PFSK-1 (cell line): ENCODE results near the gene SLC7A1.

ENCODE experiments used
- FOXP2 ChIP-seq: optimal IDR thresholded peaks from 2 replicates; pipeline ENCODE3; 2011; ENCODE audit warnings: borderline replicate concordance, control low read depth, inconsistent platforms; ENCODE audit not compliant: insufficient read depth; ENCODE audit errors: extremely low read length, extremely low read depth
- POLR2AphosphoS5 ChIP-seq: IDR thresholded peaks from 2 replicates; pipeline ENCODE4 v1.6.1; 2012; ENCODE audit warnings: low read depth, mild to moderate bottlenecking, control low read depth, low read length, moderate library complexity
- SIN3A ChIP-seq: IDR thresholded peaks from 2 replicates; pipeline ENCODE4 v1.6.1; 2012; ENCODE audit warnings: mild to moderate bottlenecking, low read length, moderate library complexity, borderline replicate concordance; ENCODE audit not compliant: insufficient read depth
- TAF1 ChIP-seq: IDR thresholded peaks from 2 replicates; pipeline ENCODE4 v1.6.1; 2012; ENCODE audit warnings: low read length, control low read depth, borderline replicate concordance; ENCODE audit not compliant: insufficient read depth
- TF ChIP-seq, protein P1 (sequence below), 2 experiments: IDR thresholded peaks; 2 replicates each; pipeline versions ENCODE4 v1.6.1 to v1.8.0; 2011 to 2012; ENCODE audit warnings: low read depth in 2 of 2, low read length in 2 of 2, control low read depth in 1 of 2, inconsistent platforms in 1 of 2, mild to moderate bottlenecking in 1 of 2, moderate library complexity in 1 of 2; ENCODE audit not compliant: insufficient read depth in 1 of 2

Gene SLC7A1

DNA sequence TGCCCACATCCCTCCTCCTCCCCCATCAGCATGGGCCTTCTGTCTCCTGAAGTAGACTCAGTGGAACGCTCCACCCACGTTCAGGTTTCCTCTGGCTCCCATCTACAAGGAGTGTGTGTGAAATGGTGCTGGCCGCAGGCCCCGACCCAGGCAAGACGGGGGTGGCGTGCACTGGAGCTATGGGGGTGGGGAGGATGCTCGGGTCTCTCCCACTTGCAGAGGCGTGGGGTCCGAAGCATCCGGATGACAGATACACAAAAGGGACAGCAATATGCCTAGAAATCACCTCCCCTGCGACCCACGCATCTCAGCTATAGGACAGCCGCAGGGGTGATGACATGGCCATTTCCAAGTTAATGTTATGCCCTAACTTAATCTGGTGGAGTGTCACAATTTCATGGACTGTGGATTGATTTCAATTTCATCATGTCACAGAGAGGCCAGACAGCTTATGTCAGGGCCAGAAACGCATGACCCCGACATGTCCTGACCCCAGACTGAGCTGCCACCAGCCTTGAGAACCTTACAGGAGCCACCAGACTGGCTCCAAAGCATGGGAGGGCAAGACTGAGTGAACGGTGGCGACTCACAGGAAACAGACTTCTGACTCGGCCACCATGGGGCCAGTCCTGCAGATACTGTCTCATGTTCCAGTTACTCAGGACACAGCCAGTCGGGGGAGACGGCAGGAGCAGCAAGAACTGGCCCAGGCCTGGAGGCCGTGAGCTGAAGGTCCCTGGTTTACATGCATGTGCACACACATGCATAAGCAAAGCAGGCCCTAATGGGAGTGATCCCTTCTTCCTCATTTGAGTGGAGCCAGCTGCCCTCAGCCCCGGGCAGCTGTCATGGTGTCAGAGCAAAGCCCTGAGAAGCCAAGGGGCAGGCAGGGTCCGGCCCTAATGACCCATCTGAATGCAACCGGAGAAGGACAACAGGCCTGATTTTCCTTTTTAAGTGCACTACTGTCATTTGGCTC lies 82.2 kb downstream of the SLC7A1 start:
- TF ChIP-seq TAF1 (no peak), FOXP2 (no peak), POLR2AphosphoS5 (no peak), SIN3A (no peak)
- TF ChIP-seq, protein P1, sequence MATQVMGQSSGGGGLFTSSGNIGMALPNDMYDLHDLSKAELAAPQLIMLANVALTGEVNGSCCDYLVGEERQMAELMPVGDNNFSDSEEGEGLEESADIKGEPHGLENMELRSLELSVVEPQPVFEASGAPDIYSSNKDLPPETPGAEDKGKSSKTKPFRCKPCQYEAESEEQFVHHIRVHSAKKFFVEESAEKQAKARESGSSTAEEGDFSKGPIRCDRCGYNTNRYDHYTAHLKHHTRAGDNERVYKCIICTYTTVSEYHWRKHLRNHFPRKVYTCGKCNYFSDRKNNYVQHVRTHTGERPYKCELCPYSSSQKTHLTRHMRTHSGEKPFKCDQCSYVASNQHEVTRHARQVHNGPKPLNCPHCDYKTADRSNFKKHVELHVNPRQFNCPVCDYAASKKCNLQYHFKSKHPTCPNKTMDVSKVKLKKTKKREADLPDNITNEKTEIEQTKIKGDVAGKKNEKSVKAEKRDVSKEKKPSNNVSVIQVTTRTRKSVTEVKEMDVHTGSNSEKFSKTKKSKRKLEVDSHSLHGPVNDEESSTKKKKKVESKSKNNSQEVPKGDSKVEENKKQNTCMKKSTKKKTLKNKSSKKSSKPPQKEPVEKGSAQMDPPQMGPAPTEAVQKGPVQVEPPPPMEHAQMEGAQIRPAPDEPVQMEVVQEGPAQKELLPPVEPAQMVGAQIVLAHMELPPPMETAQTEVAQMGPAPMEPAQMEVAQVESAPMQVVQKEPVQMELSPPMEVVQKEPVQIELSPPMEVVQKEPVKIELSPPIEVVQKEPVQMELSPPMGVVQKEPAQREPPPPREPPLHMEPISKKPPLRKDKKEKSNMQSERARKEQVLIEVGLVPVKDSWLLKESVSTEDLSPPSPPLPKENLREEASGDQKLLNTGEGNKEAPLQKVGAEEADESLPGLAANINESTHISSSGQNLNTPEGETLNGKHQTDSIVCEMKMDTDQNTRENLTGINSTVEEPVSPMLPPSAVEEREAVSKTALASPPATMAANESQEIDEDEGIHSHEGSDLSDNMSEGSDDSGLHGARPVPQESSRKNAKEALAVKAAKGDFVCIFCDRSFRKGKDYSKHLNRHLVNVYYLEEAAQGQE (IDR thresholded peaks at IDR 0.05; ENCODE audit: insufficient read depth in 1 of 2, low read depth in 2 of 2, low read length in 2 of 2) = no peak

DNA sequence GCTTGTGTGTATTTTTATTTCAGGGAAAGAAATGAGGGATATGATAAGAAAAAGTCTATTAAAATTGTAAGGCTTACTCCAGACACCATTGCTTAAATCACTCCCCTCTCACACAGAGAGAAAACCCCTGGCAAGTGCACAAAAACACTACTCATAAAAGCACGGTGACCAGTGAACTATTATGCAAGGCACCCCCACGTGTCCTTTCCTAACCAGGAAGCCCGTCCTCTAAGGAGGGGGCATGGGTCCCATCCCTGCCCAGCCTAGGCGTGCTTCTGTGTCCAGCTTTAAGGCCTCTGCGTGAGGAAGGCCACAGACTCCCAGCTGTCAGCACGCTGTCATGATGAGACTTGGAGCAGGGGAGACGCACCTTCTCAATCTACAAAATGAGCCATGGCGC lies 83.5 kb downstream of the SLC7A1 start:
- TF ChIP-seq FOXP2 (no peak), TAF1 (no peak), SIN3A (no peak), POLR2AphosphoS5 (no peak)
- TF ChIP-seq, protein P1 (IDR thresholded peaks at IDR 0.05; ENCODE audit: insufficient read depth in 1 of 2, low read depth in 2 of 2, low read length in 2 of 2) = no peak

DNA sequence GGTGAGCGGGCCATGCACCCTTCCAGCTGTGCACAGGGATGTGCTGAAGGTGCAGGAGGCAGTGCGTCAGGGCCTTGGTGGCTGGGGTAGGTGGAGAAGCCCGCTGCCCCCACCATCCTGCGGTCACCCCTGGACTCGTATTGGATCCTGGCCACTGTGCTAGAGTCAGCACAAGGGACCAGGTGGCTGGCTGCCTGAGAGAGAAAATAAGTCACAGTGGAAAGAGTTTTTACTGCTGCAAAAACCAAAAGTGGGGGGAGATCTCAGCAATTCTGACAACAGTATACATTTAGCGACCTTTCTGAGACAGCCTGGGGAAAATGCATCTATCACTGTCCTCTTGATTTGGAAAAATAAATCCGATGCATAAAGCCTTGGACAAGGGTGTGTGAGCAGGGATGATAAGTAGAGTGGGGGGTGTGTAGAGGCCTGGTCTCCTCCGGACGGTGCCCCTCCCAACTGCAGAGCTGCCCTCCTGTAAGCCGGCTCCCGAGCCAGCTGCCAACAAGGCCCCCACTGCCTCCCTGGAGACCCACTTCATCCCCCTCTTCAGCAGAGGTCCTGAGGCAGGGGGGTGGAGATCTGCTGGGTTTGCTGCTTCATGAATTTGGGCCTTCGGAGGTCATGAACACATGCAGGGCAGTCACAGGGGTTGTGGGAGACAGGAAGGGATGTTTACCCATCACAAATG lies 84.2 kb downstream of the SLC7A1 start:
- no peak for TF ChIP-seq TAF1
- TF ChIP-seq POLR2AphosphoS5 = no peak
- TF ChIP-seq SIN3A = no peak
- TF ChIP-seq, protein P1 (IDR thresholded peaks at IDR 0.05; ENCODE audit: insufficient read depth in 1 of 2, low read depth in 2 of 2, low read length in 2 of 2) = no peak
- no peak for TF ChIP-seq FOXP2

DNA sequence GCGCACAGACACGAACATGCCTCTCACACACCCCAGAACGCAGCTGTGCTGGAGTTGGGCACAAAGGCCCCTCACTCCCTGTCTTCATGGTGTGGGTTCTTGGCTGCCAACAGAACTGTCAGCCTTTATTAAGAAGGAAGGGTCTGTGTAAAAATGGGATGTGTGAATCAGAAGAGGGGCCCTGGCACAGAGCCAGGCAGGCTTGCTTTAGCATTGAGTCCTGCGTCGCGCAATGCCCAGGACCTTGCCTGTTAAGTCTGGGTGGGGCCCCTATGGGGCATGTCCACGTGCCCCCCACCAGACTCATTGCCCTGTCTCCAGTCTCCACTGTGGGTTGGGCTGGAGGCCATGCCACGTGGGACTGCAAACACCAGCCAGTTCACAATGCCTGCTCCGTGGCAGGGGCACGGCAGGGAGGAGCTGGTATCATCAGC lies 84.8 kb downstream of the SLC7A1 start:
- no peak for TF ChIP-seq FOXP2
- TF ChIP-seq, protein P1 (IDR thresholded peaks at IDR 0.05; ENCODE audit: insufficient read depth in 1 of 2, low read depth in 2 of 2, low read length in 2 of 2) = no peak
- TF ChIP-seq SIN3A = no peak
- no peak for TF ChIP-seq POLR2AphosphoS5
- no peak for TF ChIP-seq TAF1
